Astrocyte (in vitro differentiated cells and primary cell): ENCODE measurements around the gene MTUS2. TPM values are rescaled to one million over a fixed set of nuclear protein-coding genes. Genes with fewer than 3 reads are reported as not detected.

Experiments
- DNase-seq: peaks from one replicate; pipeline ENCODE4 v3.0.0-alpha.2; 2010; ENCODE audit warnings: low read depth
- FAIRE-seq: peaks from 2 replicates; lab custom pipeline; 2011; peaks lifted over from hg19 to GRCh38; lab: Jason Lieb, UNC
- H2AFZ ChIP-seq: 2 replicates; pipeline ENCODE4 v1.6.0; 2012; ENCODE audit warnings: low read depth, low read length, inconsistent platforms
- H3K27ac ChIP-seq: 2 replicates; pipeline ENCODE4 v1.5.1; 2011; ENCODE audit warnings: low read depth, low read length, inconsistent platforms
- H3K27me3 ChIP-seq: 2 replicates; pipeline ENCODE4 v1.6.0; 2011; ENCODE audit warnings: low read length, inconsistent platforms; ENCODE audit not compliant: insufficient read depth
- H3K36me3 ChIP-seq: 2 replicates; pipeline ENCODE4 v1.5.1; 2011; ENCODE audit warnings: low read length, inconsistent platforms; ENCODE audit not compliant: insufficient read depth
- H3K4me1 ChIP-seq: 2 replicates; pipeline ENCODE4 v1.5.1; 2011; ENCODE audit warnings: low read length, inconsistent platforms; ENCODE audit not compliant: insufficient read depth
- H3K4me2 ChIP-seq: 2 replicates; pipeline ENCODE4 v1.6.0; 2012; ENCODE audit warnings: low read length, inconsistent platforms
- H3K4me3 ChIP-seq: 2 replicates; pipeline ENCODE4 v1.5.1; 2011; ENCODE audit warnings: low read depth, mild to moderate bottlenecking, low read length, inconsistent platforms; ENCODE audit not compliant: insufficient read depth
- H3K79me2 ChIP-seq: 2 replicates; pipeline ENCODE4 v1.6.0; 2012; ENCODE audit warnings: mild to moderate bottlenecking, low read length, inconsistent platforms; ENCODE audit not compliant: insufficient read depth
- H3K9ac ChIP-seq: 2 replicates; pipeline ENCODE4 v1.6.0; 2012; ENCODE audit warnings: mild to moderate bottlenecking, low read length, inconsistent platforms
- H3K9me3 ChIP-seq: 2 replicates; pipeline ENCODE4 v1.5.1; 2012; ENCODE audit warnings: low read depth, mild to moderate bottlenecking, low read length, inconsistent platforms; ENCODE audit not compliant: insufficient read depth
- H4K20me1 ChIP-seq: 2 replicates; pipeline ENCODE4 v1.6.0; 2012; ENCODE audit warnings: low read length, inconsistent platforms; ENCODE audit not compliant: insufficient read depth
- H3K27ac Mint-ChIP-seq: one replicate; pipeline ENCODE4 v1.8.0; 2021; ENCODE audit warnings: mild to moderate bottlenecking, mixed read lengths; ENCODE audit not compliant: unreplicated experiment
- H3K27me3 Mint-ChIP-seq: one replicate; pipeline ENCODE4 v1.8.0; 2021; ENCODE audit warnings: low read depth, mixed read lengths; ENCODE audit not compliant: unreplicated experiment
- H3K36me3 Mint-ChIP-seq: one replicate; pipeline ENCODE4 v1.8.0; 2021; ENCODE audit warnings: low read depth, mixed read lengths; ENCODE audit not compliant: unreplicated experiment
- H3K4me1 Mint-ChIP-seq: one replicate; pipeline ENCODE4 v1.8.0; 2021; ENCODE audit warnings: low read depth, mixed read lengths; ENCODE audit not compliant: unreplicated experiment
- H3K4me3 Mint-ChIP-seq: one replicate; pipeline ENCODE4 v1.8.0; 2021; ENCODE audit warnings: mild to moderate bottlenecking, moderate library complexity, mixed read lengths; ENCODE audit not compliant: unreplicated experiment
- H3K9me3 Mint-ChIP-seq: one replicate; pipeline ENCODE4 v1.8.0; 2021; ENCODE audit warnings: mild to moderate bottlenecking, mixed read lengths; ENCODE audit not compliant: unreplicated experiment
- EZH2 ChIP-seq: IDR thresholded peaks from 2 replicates; pipeline ENCODE4 v1.6.1; 2012; ENCODE audit warnings: mild to moderate bottlenecking, low read length, inconsistent platforms; ENCODE audit not compliant: insufficient read depth
- total RNA-seq: library from RNA; stranded (reverse); gene quantifications from 2 replicates; pipeline ENCODE4 v1.2.1, GENCODE V29; 2021
- TF ChIP-seq, protein P1 (sequence below): IDR thresholded peaks from 2 replicates; pipeline ENCODE4 v1.5.1; 2011; ENCODE audit warnings: low read depth, mild to moderate bottlenecking, inconsistent platforms, low read length, moderate library complexity; ENCODE audit not compliant: insufficient read depth

Gene MTUS2
- total RNA-seq, 1 donor from 2014 or later = 0.50 TPM

DNA sequence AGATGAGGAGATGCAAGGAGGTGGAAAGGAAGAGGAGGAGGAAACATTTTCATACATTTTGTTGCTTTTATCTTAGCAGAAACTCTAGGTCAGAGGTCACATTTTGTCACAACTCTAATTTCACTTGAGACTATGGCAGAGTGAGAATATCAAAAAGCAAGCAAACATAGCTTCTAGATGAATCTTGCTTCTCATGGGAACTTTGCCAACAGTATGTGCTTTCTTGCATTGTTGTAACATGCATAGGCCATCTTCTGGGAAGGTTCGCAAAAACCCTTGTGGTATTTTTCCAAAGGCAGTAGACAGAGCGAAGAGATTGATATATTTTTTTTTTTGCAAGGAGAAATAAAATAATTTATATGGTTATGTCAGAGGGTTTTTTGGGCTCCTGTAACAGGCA lies 291.3 kb downstream of the MTUS2 start:
- peaks cover 9% of the 10 kb centered on the region for H3K4me1 Mint-ChIP-seq
- H3K27ac Mint-ChIP-seq = no peak overlapping the region
- H3K36me3 ChIP-seq = no peaks in the 10 kb centered on the region
- H3K9me3 ChIP-seq = no peaks in the 10 kb centered on the region
- no peaks in the 10 kb centered on the region for H3K79me2 ChIP-seq
- H3K36me3 Mint-ChIP-seq = no peaks in the 10 kb centered on the region
- peaks cover 5% of the 10 kb centered on the region for H3K27me3 Mint-ChIP-seq
- H3K4me1 ChIP-seq = no peaks in the 10 kb centered on the region
- H2AFZ ChIP-seq = no peak overlapping the region
- no peak overlapping the region for H3K9ac ChIP-seq
- no peaks in the 10 kb centered on the region for H3K27me3 ChIP-seq
- no peaks in the 10 kb centered on the region for H3K9me3 Mint-ChIP-seq
- H3K27ac ChIP-seq = no peak overlapping the region
- no peak overlapping the region for H3K4me3 Mint-ChIP-seq
- H4K20me1 ChIP-seq = no peaks in the 10 kb centered on the region
- H3K4me2 ChIP-seq = no peak overlapping the region
- TF ChIP-seq EZH2 = no peak
- TF ChIP-seq, protein P1, sequence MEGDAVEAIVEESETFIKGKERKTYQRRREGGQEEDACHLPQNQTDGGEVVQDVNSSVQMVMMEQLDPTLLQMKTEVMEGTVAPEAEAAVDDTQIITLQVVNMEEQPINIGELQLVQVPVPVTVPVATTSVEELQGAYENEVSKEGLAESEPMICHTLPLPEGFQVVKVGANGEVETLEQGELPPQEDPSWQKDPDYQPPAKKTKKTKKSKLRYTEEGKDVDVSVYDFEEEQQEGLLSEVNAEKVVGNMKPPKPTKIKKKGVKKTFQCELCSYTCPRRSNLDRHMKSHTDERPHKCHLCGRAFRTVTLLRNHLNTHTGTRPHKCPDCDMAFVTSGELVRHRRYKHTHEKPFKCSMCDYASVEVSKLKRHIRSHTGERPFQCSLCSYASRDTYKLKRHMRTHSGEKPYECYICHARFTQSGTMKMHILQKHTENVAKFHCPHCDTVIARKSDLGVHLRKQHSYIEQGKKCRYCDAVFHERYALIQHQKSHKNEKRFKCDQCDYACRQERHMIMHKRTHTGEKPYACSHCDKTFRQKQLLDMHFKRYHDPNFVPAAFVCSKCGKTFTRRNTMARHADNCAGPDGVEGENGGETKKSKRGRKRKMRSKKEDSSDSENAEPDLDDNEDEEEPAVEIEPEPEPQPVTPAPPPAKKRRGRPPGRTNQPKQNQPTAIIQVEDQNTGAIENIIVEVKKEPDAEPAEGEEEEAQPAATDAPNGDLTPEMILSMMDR = no peak
- no peak for DNase-seq
- no peak for FAIRE-seq
- H3K4me3 ChIP-seq = no peak overlapping the region

DNA sequence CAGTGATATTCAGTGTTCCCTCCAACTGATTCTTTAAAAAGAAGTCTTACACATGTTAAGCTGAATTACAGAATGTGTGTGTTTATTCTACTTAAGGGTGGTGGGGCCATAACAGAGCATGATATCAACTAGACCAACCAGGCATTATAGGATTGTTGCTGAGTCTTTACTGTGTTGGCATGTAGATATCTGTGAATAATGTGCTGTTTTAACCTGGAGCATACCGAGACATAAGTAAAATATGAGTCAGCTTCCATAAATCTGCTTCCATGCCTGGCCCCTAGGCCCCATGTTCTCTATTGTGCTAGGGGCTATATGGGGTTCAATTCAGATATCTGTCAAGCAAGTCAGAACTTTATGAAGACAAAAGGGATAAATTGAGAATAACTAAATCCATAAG lies 295.7 kb downstream of the MTUS2 start:
- Histone ChIP-seq H3K27me3 (no peaks in the 10 kb centered on the region), H3K4me1 (no peaks in the 10 kb centered on the region), H3K4me3 (no peak overlapping the region), H2AFZ (no peak overlapping the region), H3K9me3 (no peaks in the 10 kb centered on the region), H3K36me3 (no peaks in the 10 kb centered on the region), H3K79me2 (no peaks in the 10 kb centered on the region), H4K20me1 (no peaks in the 10 kb centered on the region), H3K9ac (no peak overlapping the region), H3K4me2 (no peak overlapping the region), H3K27ac (no peak overlapping the region)
- Mint-ChIP-seq H3K9me3 (no peaks in the 10 kb centered on the region), H3K36me3 (no peaks in the 10 kb centered on the region), H3K4me3 (no peak overlapping the region), H3K27ac (no peak overlapping the region), H3K4me1 (peaks cover 3% of the 10 kb centered on the region), H3K27me3 (peaks cover 5% of the 10 kb centered on the region)
- DNase-seq (no peak), FAIRE-seq (no peak)
- TF ChIP-seq, protein P1 = no peak
- no peak for TF ChIP-seq EZH2

DNA sequence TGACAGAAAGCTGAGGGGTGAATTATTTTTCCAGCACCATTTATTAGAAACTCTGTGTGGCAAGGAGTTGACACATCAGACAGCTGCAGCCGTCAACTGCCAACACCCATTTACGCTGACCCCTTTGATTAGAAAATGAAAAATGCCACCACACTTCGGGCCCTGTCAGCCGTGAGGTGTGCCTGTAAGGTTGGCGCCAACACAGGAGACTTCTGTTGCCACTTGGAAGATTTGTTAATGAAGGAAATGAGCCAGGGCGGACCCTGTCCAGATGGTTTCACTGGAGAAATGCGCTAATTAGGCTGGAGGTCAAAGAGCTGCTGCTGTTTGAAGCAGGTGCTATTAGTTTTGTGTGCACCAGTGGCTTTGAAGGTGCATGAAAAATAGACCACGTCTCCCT lies 297.5 kb downstream of the MTUS2 start:
- H3K4me3 Mint-ChIP-seq = no peak overlapping the region
- no peak overlapping the region for H3K27ac ChIP-seq
- no peaks in the 10 kb centered on the region for H3K79me2 ChIP-seq
- H3K27me3 ChIP-seq = no peaks in the 10 kb centered on the region
- no peak overlapping the region for H2AFZ ChIP-seq
- DNase-seq (no peak), FAIRE-seq (no peak)
- no peaks in the 10 kb centered on the region for H3K27me3 Mint-ChIP-seq
- no peak overlapping the region for H3K27ac Mint-ChIP-seq
- peaks cover 3% of the 10 kb centered on the region for H3K4me1 Mint-ChIP-seq
- no peaks in the 10 kb centered on the region for H3K9me3 ChIP-seq
- H3K4me1 ChIP-seq = no peaks in the 10 kb centered on the region
- TF ChIP-seq, protein P1 = no peak
- no peak for TF ChIP-seq EZH2
- no peak overlapping the region for H3K9ac ChIP-seq
- H4K20me1 ChIP-seq = no peaks in the 10 kb centered on the region
- H3K36me3 Mint-ChIP-seq = no peaks in the 10 kb centered on the region
- H3K4me2 ChIP-seq = no peak overlapping the region
- no peaks in the 10 kb centered on the region for H3K36me3 ChIP-seq
- H3K9me3 Mint-ChIP-seq = no peaks in the 10 kb centered on the region
- no peak overlapping the region for H3K4me3 ChIP-seq
